SK-N-SH (cell line): ENCODE results near the gene RAVER2. TPM values are rescaled to one million over a fixed set of nuclear protein-coding genes. Genes with fewer than 3 reads are reported as not detected.

Experiments used
- CTCF ChIA-PET: fragments of 300-600, 350-600 bp; formaldehyde crosslinking; extraction: SDS; loops from one replicate; lab custom pipeline; 2021; lab: Yijun Ruan, JAX
- POLR2A ChIA-PET: fragments of 350-600 bp; sonication (Branson Sonifier 250); formaldehyde crosslinking; extraction: SDS; loops from one replicate; lab custom pipeline; 2020; ENCODE audit warnings: antibody characterized with exemption, inconsistent platforms; lab: Yijun Ruan, JAX
- DNase-seq: peaks from one replicate; pipeline ENCODE4 v3.0.0; 2012
- H2AFZ ChIP-seq: fragments of 200-600 bp; sonication (generic); 2 replicates; pipeline ENCODE4 v1.8.1; 2016; ENCODE audit warnings: antibody characterized with exemption, mild to moderate bottlenecking, low read depth
- H3F3A ChIP-seq: fragments of 200-600 bp; sonication (generic); replicated peaks from 2 replicates; pipeline ENCODE3; 2016; ENCODE audit warnings: antibody characterized with exemption, mild to moderate bottlenecking; ENCODE audit not compliant: insufficient read depth
- H3K27ac ChIP-seq, 2 experiments: fragments of 200-500 bp in 1 of 2; fragments of 200-600 bp in 1 of 2; sonication (Bioruptor generic) in 1 of 2; sonication (generic), shearing (Covaris generic) in 1 of 2; 2 replicates each; pipeline versions ENCODE4 v1.5.1 to v1.6.1; 2014 to 2016; ENCODE audit warnings: low read depth in 2 of 2, inconsistent platforms in 1 of 2, low read length in 1 of 2, mild to moderate bottlenecking in 1 of 2, mixed read lengths in 1 of 2
- H3K27me3 ChIP-seq: fragments of 200-600 bp; sonication (generic), shearing (Covaris generic); 2 replicates; pipeline ENCODE4 v1.6.1; 2016; ENCODE audit warnings: mixed run types; ENCODE audit not compliant: insufficient read depth
- H3K36me3 ChIP-seq, 2 experiments: fragments of 200-500 bp in 1 of 2; fragments of 200-600 bp in 1 of 2; sonication (Bioruptor generic) in 1 of 2; sonication (generic) in 1 of 2; replicated peaks in 1 of 2; 2 replicates each; pipeline versions ENCODE3 to v1.5.1; 2014 to 2016; ENCODE audit warnings: low read length in 1 of 2, mild to moderate bottlenecking in 1 of 2; ENCODE audit not compliant: insufficient read depth in 2 of 2, control insufficient read depth in 1 of 2
- H3K4me1 ChIP-seq, 2 experiments: fragments of 200-500 bp in 1 of 2; fragments of 200-600 bp in 1 of 2; sonication (Bioruptor generic) in 1 of 2; sonication (generic), shearing (Covaris generic) in 1 of 2; 2 replicates each; pipeline versions ENCODE4 v1.5.1 to v1.6.1; 2014 to 2016; ENCODE audit warnings: low read depth in 1 of 2, low read length in 1 of 2, mixed run types in 1 of 2; ENCODE audit not compliant: insufficient read depth in 2 of 2, control insufficient read depth in 1 of 2
- H3K4me2 ChIP-seq: fragments of 200-600 bp; sonication (generic), shearing (Covaris generic); 2 replicates; pipeline ENCODE4 v1.6.1; 2017; ENCODE audit warnings: mixed run types
- H3K4me3 ChIP-seq, 2 experiments: fragments of 200-500 bp in 1 of 2; fragments of 200-600 bp in 1 of 2; sonication (Bioruptor generic) in 1 of 2; sonication (generic), shearing (Covaris generic) in 1 of 2; 2 replicates each; pipeline versions ENCODE4 v1.5.1 to v1.8.1; 2014 to 2016; ENCODE audit warnings: low read depth in 2 of 2, inconsistent platforms in 1 of 2, low read length in 1 of 2, mild to moderate bottlenecking in 1 of 2, mixed read lengths in 1 of 2, moderate library complexity in 1 of 2
- H3K79me2 ChIP-seq: fragments of 200-600 bp; sonication (generic); 2 replicates; pipeline ENCODE4 v1.8.1; 2017; ENCODE audit warnings: mild to moderate bottlenecking; ENCODE audit not compliant: insufficient read depth
- H3K9ac ChIP-seq: fragments of 200-600 bp; sonication (generic); 2 replicates; pipeline ENCODE4 v1.6.1; 2017; ENCODE audit warnings: mixed run types
- H3K9me2 ChIP-seq: fragments of 200-600 bp; sonication (generic); 2 replicates; pipeline ENCODE4 v1.6.1; 2017; ENCODE audit warnings: mixed run types
- H3K9me3 ChIP-seq: fragments of 200-600 bp; sonication (generic); 2 replicates; pipeline ENCODE4 v1.6.1; 2017; ENCODE audit warnings: mixed run types, mild to moderate bottlenecking, moderate library complexity
- H4K20me1 ChIP-seq: fragments of 200-600 bp; sonication (generic); 2 replicates; pipeline ENCODE4 v1.6.1; 2017; ENCODE audit warnings: mild to moderate bottlenecking, mixed run types; ENCODE audit not compliant: insufficient read depth
- GATA2 ChIP-seq: sonication (generic); formaldehyde crosslinking; IDR thresholded peaks from 2 replicates; pipeline ENCODE4 v1.5.0; 2020; ENCODE audit warnings: mild to moderate bottlenecking, missing genetic modification reagents
- MEF2A ChIP-seq: IDR thresholded peaks from 2 replicates; pipeline ENCODE4 v1.4.0; 2012; ENCODE audit warnings: low read depth, borderline replicate concordance
- RAD21 ChIP-seq: IDR thresholded peaks from 2 replicates; pipeline ENCODE4 v1.6.1; 2012; ENCODE audit warnings: mild to moderate bottlenecking, low read length
- RCOR1 ChIP-seq: fragments of 150-350 bp; IDR thresholded peaks from 2 replicates; pipeline ENCODE4 v1.6.1; 2017; ENCODE audit warnings: antibody characterized with exemption, low read length
- SIN3A ChIP-seq: IDR thresholded peaks from 2 replicates; pipeline ENCODE4 v1.6.1; 2012; ENCODE audit warnings: low read depth, mild to moderate bottlenecking, low read length, moderate library complexity, borderline replicate concordance
- WGBS: methylation state at CpG from one replicate; pipeline ENCODE4 v1.1.6; 2017; ENCODE audit warnings: low lambda C conversion rate; 5-methylcytosine and 5-hydroxymethylcytosine counted together
- polyA plus RNA-seq, 3 experiments: library from polyadenylated mRNA; depleted of rRNA; stranded (reverse); fragments of >200 nt; gene quantifications; 2 replicates each; pipeline ENCODE4 v1.2.3, GENCODE V29; 2012
- TF ChIP-seq, protein P1 (sequence below): fragments of 150-350 bp; IDR thresholded peaks from 2 replicates; pipeline ENCODE4 v1.6.1; 2017; ENCODE audit warnings: antibody characterized with exemption, low read length, low read depth, borderline replicate concordance
- TF ChIP-seq, protein P2 (sequence below): fragments of 200-600 bp; sonication (generic); IDR thresholded peaks from 2 replicates; pipeline ENCODE4 v1.6.1; 2017; ENCODE audit warnings: antibody characterized with exemption, mild to moderate bottlenecking, moderate library complexity
- TF ChIP-seq, protein P3 (sequence below): IDR thresholded peaks from 2 replicates; pipeline ENCODE4 v1.6.1; 2012; ENCODE audit warnings: mild to moderate bottlenecking, low read depth, low read length, moderate library complexity
- TF ChIP-seq, protein P4 (sequence below): IDR thresholded peaks from 2 replicates; pipeline ENCODE4; 2012

Gene RAVER2
- polyA plus RNA-seq, 1 of the 3 experiments (the other 2 are of a cell fraction): 7.3 TPM

DNA sequence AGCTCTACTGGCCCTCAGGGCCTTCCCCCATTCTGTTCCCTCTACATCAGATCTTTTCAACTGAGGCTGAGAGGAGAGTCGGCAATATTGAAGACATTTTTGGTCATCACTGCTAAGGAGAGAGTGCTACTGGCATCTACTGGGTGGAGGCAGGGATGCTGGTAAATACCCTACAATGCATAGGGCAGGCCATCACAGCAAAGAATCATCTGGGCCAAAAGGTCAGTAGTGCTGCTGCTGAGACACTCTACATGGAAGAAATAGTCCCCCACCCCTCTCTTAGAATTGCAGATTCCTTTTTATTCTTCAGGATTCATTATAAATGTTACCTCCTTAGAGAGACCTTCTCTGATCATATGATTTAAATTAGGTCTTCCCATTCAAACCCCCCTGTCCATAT is 127.2 kb downstream of the RAVER2 start:
- Histone ChIP-seq H4K20me1 (no peaks in the 10 kb centered on the region), H3K4me3 (no peak overlapping the region), H3K27ac (no peak overlapping the region), H3F3A (no peaks in the 10 kb centered on the region)
- 90% methylated on average over 1 of the region's 1 CpG for WGBS
- TF ChIP-seq, protein P1, sequence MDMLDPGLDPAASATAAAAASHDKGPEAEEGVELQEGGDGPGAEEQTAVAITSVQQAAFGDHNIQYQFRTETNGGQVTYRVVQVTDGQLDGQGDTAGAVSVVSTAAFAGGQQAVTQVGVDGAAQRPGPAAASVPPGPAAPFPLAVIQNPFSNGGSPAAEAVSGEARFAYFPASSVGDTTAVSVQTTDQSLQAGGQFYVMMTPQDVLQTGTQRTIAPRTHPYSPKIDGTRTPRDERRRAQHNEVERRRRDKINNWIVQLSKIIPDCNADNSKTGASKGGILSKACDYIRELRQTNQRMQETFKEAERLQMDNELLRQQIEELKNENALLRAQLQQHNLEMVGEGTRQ: no peak
- TF ChIP-seq RAD21 (no peak), SIN3A (no peak), MEF2A (no peak)
- TF ChIP-seq, protein P2, sequence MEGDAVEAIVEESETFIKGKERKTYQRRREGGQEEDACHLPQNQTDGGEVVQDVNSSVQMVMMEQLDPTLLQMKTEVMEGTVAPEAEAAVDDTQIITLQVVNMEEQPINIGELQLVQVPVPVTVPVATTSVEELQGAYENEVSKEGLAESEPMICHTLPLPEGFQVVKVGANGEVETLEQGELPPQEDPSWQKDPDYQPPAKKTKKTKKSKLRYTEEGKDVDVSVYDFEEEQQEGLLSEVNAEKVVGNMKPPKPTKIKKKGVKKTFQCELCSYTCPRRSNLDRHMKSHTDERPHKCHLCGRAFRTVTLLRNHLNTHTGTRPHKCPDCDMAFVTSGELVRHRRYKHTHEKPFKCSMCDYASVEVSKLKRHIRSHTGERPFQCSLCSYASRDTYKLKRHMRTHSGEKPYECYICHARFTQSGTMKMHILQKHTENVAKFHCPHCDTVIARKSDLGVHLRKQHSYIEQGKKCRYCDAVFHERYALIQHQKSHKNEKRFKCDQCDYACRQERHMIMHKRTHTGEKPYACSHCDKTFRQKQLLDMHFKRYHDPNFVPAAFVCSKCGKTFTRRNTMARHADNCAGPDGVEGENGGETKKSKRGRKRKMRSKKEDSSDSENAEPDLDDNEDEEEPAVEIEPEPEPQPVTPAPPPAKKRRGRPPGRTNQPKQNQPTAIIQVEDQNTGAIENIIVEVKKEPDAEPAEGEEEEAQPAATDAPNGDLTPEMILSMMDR: no peak
- TF ChIP-seq, protein P3, sequence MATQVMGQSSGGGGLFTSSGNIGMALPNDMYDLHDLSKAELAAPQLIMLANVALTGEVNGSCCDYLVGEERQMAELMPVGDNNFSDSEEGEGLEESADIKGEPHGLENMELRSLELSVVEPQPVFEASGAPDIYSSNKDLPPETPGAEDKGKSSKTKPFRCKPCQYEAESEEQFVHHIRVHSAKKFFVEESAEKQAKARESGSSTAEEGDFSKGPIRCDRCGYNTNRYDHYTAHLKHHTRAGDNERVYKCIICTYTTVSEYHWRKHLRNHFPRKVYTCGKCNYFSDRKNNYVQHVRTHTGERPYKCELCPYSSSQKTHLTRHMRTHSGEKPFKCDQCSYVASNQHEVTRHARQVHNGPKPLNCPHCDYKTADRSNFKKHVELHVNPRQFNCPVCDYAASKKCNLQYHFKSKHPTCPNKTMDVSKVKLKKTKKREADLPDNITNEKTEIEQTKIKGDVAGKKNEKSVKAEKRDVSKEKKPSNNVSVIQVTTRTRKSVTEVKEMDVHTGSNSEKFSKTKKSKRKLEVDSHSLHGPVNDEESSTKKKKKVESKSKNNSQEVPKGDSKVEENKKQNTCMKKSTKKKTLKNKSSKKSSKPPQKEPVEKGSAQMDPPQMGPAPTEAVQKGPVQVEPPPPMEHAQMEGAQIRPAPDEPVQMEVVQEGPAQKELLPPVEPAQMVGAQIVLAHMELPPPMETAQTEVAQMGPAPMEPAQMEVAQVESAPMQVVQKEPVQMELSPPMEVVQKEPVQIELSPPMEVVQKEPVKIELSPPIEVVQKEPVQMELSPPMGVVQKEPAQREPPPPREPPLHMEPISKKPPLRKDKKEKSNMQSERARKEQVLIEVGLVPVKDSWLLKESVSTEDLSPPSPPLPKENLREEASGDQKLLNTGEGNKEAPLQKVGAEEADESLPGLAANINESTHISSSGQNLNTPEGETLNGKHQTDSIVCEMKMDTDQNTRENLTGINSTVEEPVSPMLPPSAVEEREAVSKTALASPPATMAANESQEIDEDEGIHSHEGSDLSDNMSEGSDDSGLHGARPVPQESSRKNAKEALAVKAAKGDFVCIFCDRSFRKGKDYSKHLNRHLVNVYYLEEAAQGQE: no peak
- TF ChIP-seq, all 33 proteins: peak for 0
- H3K4me1 ChIP-seq: peaks cover 0 to 20% of the 10 kb centered on the region in 2 experiments; a peak in 2 of 4 replicates
- H3K27me3 ChIP-seq: no peaks in the 10 kb centered on the region
- H3K9ac ChIP-seq: no peak overlapping the region
- ChIA-PET CTCF (no interaction called here), POLR2A (no interaction called here)
- no peaks in the 10 kb centered on the region for H3K79me2 ChIP-seq
- peaks cover 50 to 75% of the 10 kb centered on the region in 2 experiments for H3K36me3 ChIP-seq
- no peaks in the 10 kb centered on the region for H3K9me3 ChIP-seq
- H3K4me2 ChIP-seq: no peak overlapping the region
- H3K9me2 ChIP-seq: no peaks in the 10 kb centered on the region
- DNase-seq: no peak
- H2AFZ ChIP-seq: no peak overlapping the region

DNA sequence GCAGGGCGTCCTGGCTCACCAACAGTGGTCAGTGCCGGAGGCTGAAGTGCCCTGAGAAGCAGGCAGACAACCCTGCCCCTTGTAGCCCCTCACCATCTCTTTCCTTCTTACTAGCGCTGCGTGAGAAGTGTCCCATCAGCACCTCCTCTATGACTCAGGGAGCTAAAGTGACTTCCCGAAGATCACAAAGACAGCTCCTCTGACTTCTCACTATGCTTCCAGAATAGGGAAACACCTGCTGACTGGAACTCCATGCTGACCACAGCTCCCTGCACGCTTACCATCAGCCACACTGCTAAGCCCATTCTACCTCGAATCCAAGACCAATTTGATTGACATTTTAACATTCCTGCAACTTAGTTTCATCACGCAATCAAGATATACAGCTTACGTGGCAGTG is 128.7 kb downstream of the RAVER2 start:
- POLR2A ChIA-PET: no interaction called here

More for the DNA sequence above, 128.7 kb downstream of the RAVER2 start:
- Histone ChIP-seq H3K27me3 (no peaks in the 10 kb centered on the region), H3K36me3 (peaks cover 54 to 76% of the 10 kb centered on the region in 2 experiments), H3K9ac (no peak overlapping the region), H3K27ac (no peak overlapping the region), H3K9me3 (no peaks in the 10 kb centered on the region), H3K4me1 (peaks cover 0 to 20% of the 10 kb centered on the region in 2 experiments; a peak in 2 of 4 replicates), H4K20me1 (no peaks in the 10 kb centered on the region), H3K79me2 (no peaks in the 10 kb centered on the region), H3K4me3 (no peak overlapping the region), H3F3A (no peaks in the 10 kb centered on the region), H2AFZ (no peak overlapping the region), H3K4me2 (no peak overlapping the region), H3K9me2 (no peaks in the 10 kb centered on the region)
- CTCF ChIA-PET: interaction anchor here (0.9 to 1.1 kb wide), 2 partner anchors 34 to 53 kb away, joined by 3 to 4 read pairs; no protein-coding TSS in a partner anchor
- 97% methylated on average over 9 of the region's 9 CpGs for WGBS
- DNase-seq: no peak
- TF ChIP-seq GATA2 (CRISPR knock-in tag) (no peak), RCOR1 (no peak)
- TF ChIP-seq, protein P4, sequence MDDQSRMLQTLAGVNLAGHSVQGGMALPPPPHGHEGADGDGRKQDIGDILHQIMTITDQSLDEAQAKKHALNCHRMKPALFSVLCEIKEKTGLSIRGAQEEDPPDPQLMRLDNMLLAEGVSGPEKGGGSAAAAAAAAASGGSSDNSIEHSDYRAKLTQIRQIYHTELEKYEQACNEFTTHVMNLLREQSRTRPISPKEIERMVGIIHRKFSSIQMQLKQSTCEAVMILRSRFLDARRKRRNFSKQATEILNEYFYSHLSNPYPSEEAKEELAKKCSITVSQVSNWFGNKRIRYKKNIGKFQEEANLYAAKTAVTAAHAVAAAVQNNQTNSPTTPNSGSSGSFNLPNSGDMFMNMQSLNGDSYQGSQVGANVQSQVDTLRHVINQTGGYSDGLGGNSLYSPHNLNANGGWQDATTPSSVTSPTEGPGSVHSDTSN: no peak
